Common myeloid progenitor, CD34-positive (primary cell): ENCODE measurements around the gene CNOT2.

ENCODE experiments used
- CTCF ChIA-PET: fragments of 350-600 bp; sonication (Branson Sonifier 250); formaldehyde crosslinking; loops from one replicate; lab custom pipeline; 2021; ENCODE audit warnings: antibody characterized with exemption; lab: Charles Lee
- POLR2A ChIA-PET: fragments of 350-600 bp; sonication (Branson Sonifier 250); formaldehyde crosslinking; loops from one replicate; lab custom pipeline; 2021; ENCODE audit warnings: antibody characterized with exemption; lab: Charles Lee
- DNase-seq, 3 donors: peaks; one replicate each; pipeline versions ENCODE4 v3.0.0 to v3.0.0-alpha.2; 2013
- H3K27ac ChIP-seq, 2 experiments: 1 replicate in 1 of 2; 2 replicates in 1 of 2; pipeline ENCODE4 v1.7.0; 2013; ENCODE audit warnings: inconsistent platforms in 2 of 2, low read length in 2 of 2, mild to moderate bottlenecking in 2 of 2, low read depth in 1 of 2, moderate library complexity in 1 of 2; ENCODE audit not compliant: severe bottlenecking in 2 of 2, insufficient read depth in 1 of 2, poor library complexity in 1 of 2
- H3K27me3 ChIP-seq, 5 experiments: replicated peaks in 2 of 5; 1 replicate in 3 of 5; 2 replicates in 2 of 5; pipeline versions ENCODE4 v1.6.1 to v1.7.0; 2013; ENCODE audit warnings: low read length in 4 of 5, mild to moderate bottlenecking in 2 of 5, moderate library complexity in 2 of 5, inconsistent platforms in 1 of 5; ENCODE audit not compliant: insufficient read depth in 5 of 5, control insufficient read depth in 4 of 5
- H3K36me3 ChIP-seq, 4 experiments: 1 replicate in 2 of 4; 2 replicates in 2 of 4; pipeline versions ENCODE4 v1.6.1 to v1.7.0; 2013; ENCODE audit warnings: low read length in 3 of 4, control low read depth in 1 of 4, mild to moderate bottlenecking in 1 of 4; ENCODE audit not compliant: control insufficient read depth in 4 of 4, insufficient read depth in 4 of 4
- H3K4me1 ChIP-seq, 4 experiments: 1 replicate in 3 of 4; 2 replicates in 1 of 4; pipeline versions ENCODE4 v1.6.1 to v1.7.1; 2013; ENCODE audit warnings: low read length in 3 of 4, mild to moderate bottlenecking in 3 of 4, control low read depth in 1 of 4, inconsistent platforms in 1 of 4, moderate library complexity in 1 of 4; ENCODE audit not compliant: control insufficient read depth in 4 of 4, insufficient read depth in 4 of 4; ENCODE audit errors: control extremely low read depth in 1 of 4
- H3K4me3 ChIP-seq, 7 experiments: 1 replicate in 4 of 7; 2 replicates in 3 of 7; pipeline versions ENCODE4 v1.5.1 to v1.7.0; 2013; ENCODE audit warnings: mild to moderate bottlenecking in 7 of 7, low read length in 6 of 7, moderate library complexity in 6 of 7, inconsistent platforms in 2 of 7, low read depth in 2 of 7, control low read depth in 1 of 7; ENCODE audit not compliant: insufficient read depth in 4 of 7, control insufficient read depth in 1 of 7; ENCODE audit errors: extremely low read depth in 1 of 7
- H3K9me3 ChIP-seq, 5 experiments: 1 replicate in 4 of 5; 2 replicates in 1 of 5; pipeline versions ENCODE4 v1.6.1 to v1.7.1; 2013; ENCODE audit warnings: low read length in 4 of 5, mild to moderate bottlenecking in 2 of 5, inconsistent platforms in 1 of 5, low read depth in 1 of 5, moderate library complexity in 1 of 5; ENCODE audit not compliant: control insufficient read depth in 4 of 5, insufficient read depth in 2 of 5; ENCODE audit errors: control extremely low read depth in 1 of 5
- WGBS: methylation state at CpG from one replicate; pipeline ENCODE4 v1.1.5; 2013; ENCODE audit not compliant: insufficient coverage; 5-methylcytosine and 5-hydroxymethylcytosine counted together

CNOT2 gene

DNA sequence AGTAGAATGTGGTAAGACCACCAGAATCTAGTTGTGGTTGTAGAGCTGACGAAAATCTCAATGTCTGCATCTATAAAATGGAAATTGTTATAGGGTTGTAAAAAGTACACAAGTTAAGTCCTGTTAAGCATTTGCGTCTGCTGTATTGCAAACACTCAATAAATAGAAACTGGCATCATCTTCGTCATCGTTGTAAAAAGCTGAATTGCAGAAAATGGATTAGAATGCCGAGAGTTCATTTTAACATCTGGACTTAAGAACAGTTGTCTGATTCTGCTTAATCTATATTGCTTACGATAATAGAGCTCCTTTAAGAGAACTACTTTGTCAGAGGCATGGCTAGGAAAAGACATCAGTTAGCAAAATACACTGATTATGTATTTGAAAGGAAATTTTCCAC is 156.1 kb downstream of the CNOT2 start:
- Histone ChIP-seq H3K4me1 (no peaks in the 10 kb centered on the region), H3K27me3 (no peaks in the 10 kb centered on the region), H3K4me3 (no peak overlapping the region), H3K9me3 (peaks cover 0 to 4% (median 0%) of the 10 kb centered on the region in 5 experiments), H3K27ac (no peak overlapping the region), H3K36me3 (peaks cover 0 to 10% (median 5%) of the 10 kb centered on the region in 4 experiments)
- DNase-seq = no peak
- ChIA-PET CTCF (no interaction called here), POLR2A (no interaction called here)
- 100% methylated on average over 1 of the region's 6 CpGs for WGBS

DNA sequence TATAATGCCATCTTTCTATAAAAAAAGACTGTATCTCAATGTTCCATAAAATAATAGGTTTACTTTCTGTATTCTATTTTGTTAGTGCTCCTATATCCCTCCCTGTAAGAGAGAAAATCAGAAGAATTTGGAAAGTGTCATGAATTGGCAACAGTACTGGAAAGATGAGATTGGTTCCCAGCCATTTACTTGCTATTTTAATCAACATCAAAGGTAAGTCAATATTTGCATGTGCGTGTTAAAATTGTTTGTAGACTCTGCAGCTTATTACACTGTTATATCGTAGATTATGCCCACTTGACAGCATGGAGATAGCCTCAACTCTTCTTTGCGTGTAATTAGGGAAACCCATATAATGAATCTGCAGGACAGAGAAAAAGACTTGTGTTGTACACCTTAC is 156.9 kb downstream of the CNOT2 start:
- Histone ChIP-seq H3K36me3 (peaks cover 0 to 10% (median 5%) of the 10 kb centered on the region in 4 experiments), H3K27ac (no peak overlapping the region), H3K4me3 (no peak overlapping the region), H3K4me1 (no peaks in the 10 kb centered on the region), H3K9me3 (peaks cover 0 to 4% (median 0%) of the 10 kb centered on the region in 5 experiments), H3K27me3 (no peaks in the 10 kb centered on the region)
- no peak for DNase-seq
- ChIA-PET POLR2A (no interaction called here), CTCF (no interaction called here)
- WGBS = 100% methylated on average over 2 of the region's 3 CpGs

DNA sequence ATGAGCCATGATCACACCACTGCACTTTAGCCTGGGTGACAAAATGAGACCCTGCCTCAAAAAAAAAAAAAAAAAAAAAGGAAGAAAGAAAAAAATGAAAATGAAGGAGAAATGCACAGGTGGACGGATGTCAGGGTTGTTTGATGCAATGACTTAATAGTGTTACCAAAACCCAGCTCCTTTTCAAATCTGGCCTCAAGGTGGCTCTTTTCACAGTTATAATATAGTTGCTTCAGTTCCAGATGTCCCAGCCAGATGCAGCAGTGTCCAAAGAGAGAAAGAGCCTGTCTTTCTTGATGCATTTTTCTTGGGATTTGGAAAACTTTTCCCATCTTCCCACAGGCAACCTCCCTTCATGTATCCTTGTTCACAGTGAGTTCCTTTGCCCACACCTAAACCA is 159.4 kb downstream of the CNOT2 start:
- WGBS = no CpG with 5 or more reads among the region's 1 CpG
- POLR2A ChIA-PET = no interaction called here
- Histone ChIP-seq H3K27ac (no peak overlapping the region), H3K4me3 (no peak overlapping the region), H3K36me3 (peaks cover 0 to 10% (median 5%) of the 10 kb centered on the region in 4 experiments), H3K27me3 (no peaks in the 10 kb centered on the region), H3K4me1 (no peaks in the 10 kb centered on the region), H3K9me3 (no peaks in the 10 kb centered on the region)
- no peak for DNase-seq
- CTCF ChIA-PET = no interaction called here

DNA sequence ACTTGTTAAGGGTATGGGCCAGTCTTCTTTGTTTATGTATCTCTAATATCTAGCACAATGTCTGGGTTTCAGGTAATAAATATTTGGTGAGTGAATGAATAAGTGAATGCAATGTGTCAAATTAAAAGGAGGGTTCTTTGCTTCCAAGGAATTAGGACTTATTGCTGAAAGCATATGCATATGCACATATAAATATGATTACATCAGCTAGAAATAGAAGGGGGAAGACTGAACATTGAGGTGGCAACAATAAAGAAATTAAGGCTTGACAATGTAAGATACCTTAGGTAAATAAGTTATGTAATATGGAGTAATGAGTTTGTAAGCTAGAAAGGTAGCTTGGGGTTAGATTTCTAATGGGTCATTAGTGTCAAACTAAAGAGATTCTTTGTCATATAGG is 160.6 kb downstream of the CNOT2 start:
- no peak for DNase-seq
- no peaks in the 10 kb centered on the region for H3K4me1 ChIP-seq
- ChIA-PET CTCF (no interaction called here), POLR2A (interaction anchor here (0.7 kb wide), 1 partner anchor 160 kb away, joined by 8 read pairs; no protein-coding TSS in a partner anchor)
- no peak overlapping the region for H3K27ac ChIP-seq
- no peaks in the 10 kb centered on the region for H3K27me3 ChIP-seq
- H3K9me3 ChIP-seq = no peaks in the 10 kb centered on the region
- H3K4me3 ChIP-seq = no peak overlapping the region
- H3K36me3 ChIP-seq = peaks cover 0 to 10% (median 5%) of the 10 kb centered on the region in 4 experiments
